SK-N-SH (cell line): Measurements from ENCODE around the gene GSTM2.
"Not testable (repeated sequence)": the region's sequence is repeated elsewhere in the genome, so short reads cannot be mapped to it uniquely, and the experiment has no call there.

Experiments used
- EP300 ChIP-seq, 2 experiments: IDR thresholded peaks; 2 replicates each; pipeline versions ENCODE4 v1.4.0 to v1.6.1; 2012; ENCODE audit warnings: borderline replicate concordance in 1 of 2, low read depth in 1 of 2, low read length in 1 of 2
- GABPA ChIP-seq: IDR thresholded peaks from 2 replicates; pipeline ENCODE4 v1.4.0; 2012; ENCODE audit warnings: low read depth, mild to moderate bottlenecking
- GATA2 ChIP-seq: sonication (generic); formaldehyde crosslinking; IDR thresholded peaks from 2 replicates; pipeline ENCODE4 v1.5.0; 2020; ENCODE audit warnings: mild to moderate bottlenecking, missing genetic modification reagents
- MXI1 ChIP-seq: IDR thresholded peaks from 2 replicates; pipeline ENCODE4 v1.6.1; 2012; ENCODE audit warnings: mild to moderate bottlenecking, low read depth, low read length, improper control_type of control experiment
- PBX3 ChIP-seq: IDR thresholded peaks from 2 replicates; pipeline ENCODE4; 2012
- POLR2AphosphoS5 ChIP-seq: IDR thresholded peaks from 2 replicates; pipeline ENCODE4 v1.6.1; 2012; ENCODE audit warnings: low read depth, low read length
- RFX5 ChIP-seq: IDR thresholded peaks from 2 replicates; pipeline ENCODE4 v1.6.1; 2012; ENCODE audit warnings: mild to moderate bottlenecking, improper control_type of control experiment, low read length
- SIN3A ChIP-seq: IDR thresholded peaks from 2 replicates; pipeline ENCODE4 v1.6.1; 2012; ENCODE audit warnings: low read depth, mild to moderate bottlenecking, low read length, moderate library complexity, borderline replicate concordance
- SMC3 ChIP-seq: IDR thresholded peaks from 2 replicates; pipeline ENCODE4 v1.6.1; 2012; ENCODE audit warnings: low read depth, low read length, improper control_type of control experiment
- TF ChIP-seq, protein P1 (sequence below): IDR thresholded peaks from 2 replicates; pipeline ENCODE4 v1.6.1; 2012; ENCODE audit warnings: mild to moderate bottlenecking, low read depth, low read length, moderate library complexity
- TF ChIP-seq, protein P2 (sequence below): fragments of 200-600 bp; sonication (generic); IDR thresholded peaks from 2 replicates; pipeline ENCODE4 v1.6.1; 2017; ENCODE audit warnings: antibody characterized with exemption, mild to moderate bottlenecking, moderate library complexity
- TF ChIP-seq, protein P3 (sequence below): IDR thresholded peaks from 2 replicates; pipeline ENCODE4 v1.4.0; 2012; ENCODE audit warnings: low read depth

GRCh38 chr1:109711593-109712320 lies 43.9 kb downstream of the GSTM2 start, which contains the start of gene GSTM5:
- TF ChIP-seq RFX5; SMC3; POLR2AphosphoS5; PBX3; SIN3A; GATA2 (CRISPR knock-in tag); MXI1; EP300 (IDR thresholded peaks at IDR 0.05; ENCODE audit: borderline replicate concordance in 1 of 2, low read depth in 1 of 2, low read length in 1 of 2); GABPA: not testable (repeated sequence)
- TF ChIP-seq, protein P1, sequence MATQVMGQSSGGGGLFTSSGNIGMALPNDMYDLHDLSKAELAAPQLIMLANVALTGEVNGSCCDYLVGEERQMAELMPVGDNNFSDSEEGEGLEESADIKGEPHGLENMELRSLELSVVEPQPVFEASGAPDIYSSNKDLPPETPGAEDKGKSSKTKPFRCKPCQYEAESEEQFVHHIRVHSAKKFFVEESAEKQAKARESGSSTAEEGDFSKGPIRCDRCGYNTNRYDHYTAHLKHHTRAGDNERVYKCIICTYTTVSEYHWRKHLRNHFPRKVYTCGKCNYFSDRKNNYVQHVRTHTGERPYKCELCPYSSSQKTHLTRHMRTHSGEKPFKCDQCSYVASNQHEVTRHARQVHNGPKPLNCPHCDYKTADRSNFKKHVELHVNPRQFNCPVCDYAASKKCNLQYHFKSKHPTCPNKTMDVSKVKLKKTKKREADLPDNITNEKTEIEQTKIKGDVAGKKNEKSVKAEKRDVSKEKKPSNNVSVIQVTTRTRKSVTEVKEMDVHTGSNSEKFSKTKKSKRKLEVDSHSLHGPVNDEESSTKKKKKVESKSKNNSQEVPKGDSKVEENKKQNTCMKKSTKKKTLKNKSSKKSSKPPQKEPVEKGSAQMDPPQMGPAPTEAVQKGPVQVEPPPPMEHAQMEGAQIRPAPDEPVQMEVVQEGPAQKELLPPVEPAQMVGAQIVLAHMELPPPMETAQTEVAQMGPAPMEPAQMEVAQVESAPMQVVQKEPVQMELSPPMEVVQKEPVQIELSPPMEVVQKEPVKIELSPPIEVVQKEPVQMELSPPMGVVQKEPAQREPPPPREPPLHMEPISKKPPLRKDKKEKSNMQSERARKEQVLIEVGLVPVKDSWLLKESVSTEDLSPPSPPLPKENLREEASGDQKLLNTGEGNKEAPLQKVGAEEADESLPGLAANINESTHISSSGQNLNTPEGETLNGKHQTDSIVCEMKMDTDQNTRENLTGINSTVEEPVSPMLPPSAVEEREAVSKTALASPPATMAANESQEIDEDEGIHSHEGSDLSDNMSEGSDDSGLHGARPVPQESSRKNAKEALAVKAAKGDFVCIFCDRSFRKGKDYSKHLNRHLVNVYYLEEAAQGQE, result not testable (repeated sequence)
- TF ChIP-seq, protein P2, sequence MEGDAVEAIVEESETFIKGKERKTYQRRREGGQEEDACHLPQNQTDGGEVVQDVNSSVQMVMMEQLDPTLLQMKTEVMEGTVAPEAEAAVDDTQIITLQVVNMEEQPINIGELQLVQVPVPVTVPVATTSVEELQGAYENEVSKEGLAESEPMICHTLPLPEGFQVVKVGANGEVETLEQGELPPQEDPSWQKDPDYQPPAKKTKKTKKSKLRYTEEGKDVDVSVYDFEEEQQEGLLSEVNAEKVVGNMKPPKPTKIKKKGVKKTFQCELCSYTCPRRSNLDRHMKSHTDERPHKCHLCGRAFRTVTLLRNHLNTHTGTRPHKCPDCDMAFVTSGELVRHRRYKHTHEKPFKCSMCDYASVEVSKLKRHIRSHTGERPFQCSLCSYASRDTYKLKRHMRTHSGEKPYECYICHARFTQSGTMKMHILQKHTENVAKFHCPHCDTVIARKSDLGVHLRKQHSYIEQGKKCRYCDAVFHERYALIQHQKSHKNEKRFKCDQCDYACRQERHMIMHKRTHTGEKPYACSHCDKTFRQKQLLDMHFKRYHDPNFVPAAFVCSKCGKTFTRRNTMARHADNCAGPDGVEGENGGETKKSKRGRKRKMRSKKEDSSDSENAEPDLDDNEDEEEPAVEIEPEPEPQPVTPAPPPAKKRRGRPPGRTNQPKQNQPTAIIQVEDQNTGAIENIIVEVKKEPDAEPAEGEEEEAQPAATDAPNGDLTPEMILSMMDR, result not testable (repeated sequence)
- TF ChIP-seq, protein P3, sequence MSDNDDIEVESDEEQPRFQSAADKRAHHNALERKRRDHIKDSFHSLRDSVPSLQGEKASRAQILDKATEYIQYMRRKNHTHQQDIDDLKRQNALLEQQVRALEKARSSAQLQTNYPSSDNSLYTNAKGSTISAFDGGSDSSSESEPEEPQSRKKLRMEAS, result not testable (repeated sequence)
